Measurements from ENCODE around the gene UPB1. TPM values are rescaled to one million over a fixed set of nuclear protein-coding genes. Genes with fewer than 3 reads are reported as not detected.

Gene UPB1
- total RNA-seq, 6 donors from 2014 or later, result 0.91 to 9.4 (median 1.4) TPM

DNA sequence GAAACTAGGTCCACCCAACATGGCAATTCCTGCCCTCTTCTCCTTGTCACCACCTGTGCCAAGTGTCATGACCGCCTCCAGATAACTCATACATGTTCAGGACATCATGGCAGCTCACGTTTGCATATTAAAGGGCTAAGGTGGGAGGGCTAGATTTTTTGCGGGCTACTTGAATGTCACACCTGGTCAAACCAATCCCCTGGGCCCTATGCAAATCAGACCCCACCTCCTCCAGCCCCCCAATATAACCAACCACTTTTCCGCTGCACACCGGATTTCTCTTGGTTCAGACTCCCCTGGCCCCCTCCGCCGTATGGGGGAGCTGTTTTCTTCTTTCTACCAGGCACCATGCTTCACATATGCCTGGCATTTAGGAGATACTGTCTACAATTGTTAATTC, 12.6 kb downstream of the UPB1 start:
- ATAC-seq (ENCODE audit: low FRiP score in 2 of 2), result no peak
- Histone ChIP-seq H3K4me1 (peaks cover 55 to 65% (median 58%) of the 10 kb centered on the region in 4 donors), H3K27me3 (no peaks in the 10 kb centered on the region), H3K4me3 (no peak overlapping the region), H3K36me3 (no peaks in the 10 kb centered on the region), H3K27ac (peak overlapping the region; percentile 58 to 84 (median 75)), H3K9me3 (no peaks in the 10 kb centered on the region)
- TF ChIP-seq POLR2AphosphoS5 (IDR thresholded peaks at IDR 0.05) (no peak), POLR2A (IDR thresholded peaks at IDR 0.05) (no peak), EP300 (IDR thresholded peaks at IDR 0.05) (no peak)
- TF ChIP-seq, protein P1, sequence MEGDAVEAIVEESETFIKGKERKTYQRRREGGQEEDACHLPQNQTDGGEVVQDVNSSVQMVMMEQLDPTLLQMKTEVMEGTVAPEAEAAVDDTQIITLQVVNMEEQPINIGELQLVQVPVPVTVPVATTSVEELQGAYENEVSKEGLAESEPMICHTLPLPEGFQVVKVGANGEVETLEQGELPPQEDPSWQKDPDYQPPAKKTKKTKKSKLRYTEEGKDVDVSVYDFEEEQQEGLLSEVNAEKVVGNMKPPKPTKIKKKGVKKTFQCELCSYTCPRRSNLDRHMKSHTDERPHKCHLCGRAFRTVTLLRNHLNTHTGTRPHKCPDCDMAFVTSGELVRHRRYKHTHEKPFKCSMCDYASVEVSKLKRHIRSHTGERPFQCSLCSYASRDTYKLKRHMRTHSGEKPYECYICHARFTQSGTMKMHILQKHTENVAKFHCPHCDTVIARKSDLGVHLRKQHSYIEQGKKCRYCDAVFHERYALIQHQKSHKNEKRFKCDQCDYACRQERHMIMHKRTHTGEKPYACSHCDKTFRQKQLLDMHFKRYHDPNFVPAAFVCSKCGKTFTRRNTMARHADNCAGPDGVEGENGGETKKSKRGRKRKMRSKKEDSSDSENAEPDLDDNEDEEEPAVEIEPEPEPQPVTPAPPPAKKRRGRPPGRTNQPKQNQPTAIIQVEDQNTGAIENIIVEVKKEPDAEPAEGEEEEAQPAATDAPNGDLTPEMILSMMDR (IDR thresholded peaks at IDR 0.05), result no peak
- WGBS, 2 donors, result 86 to 91% methylated on average over 7 of the region's 7 CpGs
- no peak for DNase-seq

DNA sequence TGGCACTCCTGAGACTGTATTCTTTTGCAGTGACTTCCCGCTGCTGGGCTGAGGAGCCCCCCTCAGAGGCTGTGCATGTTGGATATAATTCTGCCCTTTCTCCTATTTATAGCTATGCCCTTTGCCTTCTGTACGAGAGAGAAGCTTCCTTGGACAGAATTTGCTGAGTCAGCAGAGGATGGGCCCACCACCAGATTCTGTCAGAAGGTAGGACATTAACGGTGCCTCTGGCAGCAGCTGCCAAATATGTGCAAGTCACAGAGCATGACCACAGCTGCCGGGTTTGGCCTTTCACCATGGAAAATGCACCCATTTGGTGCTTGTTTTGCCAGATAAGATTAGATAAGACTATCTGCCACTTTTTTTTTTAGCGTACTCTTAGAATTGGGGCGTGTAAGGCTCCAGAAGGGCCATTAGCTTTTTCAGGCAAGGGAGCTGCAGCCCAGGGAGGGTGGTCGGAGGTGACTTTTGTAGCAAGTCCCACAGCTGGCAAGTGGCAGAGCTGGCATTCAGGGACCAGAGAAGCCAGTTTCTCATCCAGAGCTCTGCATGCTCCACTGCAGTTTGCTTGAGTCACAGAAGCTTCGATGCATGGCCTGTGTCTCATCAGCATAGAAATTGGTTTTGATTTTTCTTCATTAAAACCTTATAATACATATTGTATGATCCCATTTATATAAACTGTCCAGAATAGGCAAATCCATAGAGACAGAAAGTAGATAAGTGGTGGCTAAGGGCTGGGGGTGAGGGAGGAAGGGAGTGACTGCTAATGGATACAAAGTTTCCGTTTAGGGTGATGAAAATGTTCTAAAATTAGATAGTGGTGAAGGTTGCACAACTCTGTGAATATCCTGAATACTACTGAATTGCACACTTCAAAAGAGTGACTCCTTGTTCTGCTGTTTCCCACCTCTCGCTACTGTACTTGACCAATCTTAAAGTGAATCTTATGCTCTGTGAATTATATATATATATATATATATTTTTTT, 15.8 kb downstream of the UPB1 start:
- no peak for TF ChIP-seq POLR2A (IDR thresholded peaks at IDR 0.05)
- peak; percentile 20 to 50 for TF ChIP-seq POLR2AphosphoS5 (IDR thresholded peaks at IDR 0.05)
- peak in 1 of 4 donors; percentile 47 for TF ChIP-seq EP300 (IDR thresholded peaks at IDR 0.05)
- TF ChIP-seq, protein P1 (IDR thresholded peaks at IDR 0.05), result no peak
- Histone ChIP-seq H3K27ac (peak overlapping the region; percentile 26 to 83 (median 62)), H3K27me3 (no peaks in the 10 kb centered on the region), H3K4me3 (no peak overlapping the region), H3K36me3 (no peaks in the 10 kb centered on the region), H3K9me3 (no peaks in the 10 kb centered on the region), H3K4me1 (peaks cover 43 to 56% (median 48%) of the 10 kb centered on the region in 4 donors)
- ATAC-seq (ENCODE audit: low FRiP score in 2 of 2), result peak; percentile 44 to 74
- DNase-seq, result peak in 1 of 2 donors; percentile 42
- 20 to 23% methylated on average over 9 to 10 of the region's 10 CpGs for WGBS, 2 donors

DNA sequence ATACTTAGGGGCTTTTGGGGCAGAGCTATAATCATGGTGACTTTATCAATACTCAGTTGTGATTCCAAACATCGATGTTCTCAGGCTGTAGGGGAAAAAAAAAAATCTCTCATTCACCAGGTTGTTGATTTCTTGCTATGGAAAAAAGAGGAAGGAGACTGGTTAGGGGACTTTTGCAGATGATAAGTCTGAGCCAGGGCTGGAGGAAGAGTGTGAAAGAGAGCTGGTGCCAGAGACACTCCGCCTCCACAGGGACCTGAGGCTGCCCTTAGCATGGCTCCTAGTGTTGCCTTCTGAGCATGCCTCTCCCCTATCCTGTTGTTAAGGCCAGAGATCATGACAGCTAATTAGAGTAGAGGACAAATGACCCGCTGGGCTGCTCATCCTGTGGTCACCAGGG, 16.9 kb downstream of the UPB1 start:
- TF ChIP-seq, protein P1 (IDR thresholded peaks at IDR 0.05), result no peak
- TF ChIP-seq POLR2A (IDR thresholded peaks at IDR 0.05), result no peak
- no peak for TF ChIP-seq POLR2AphosphoS5 (IDR thresholded peaks at IDR 0.05)
- TF ChIP-seq EP300 (IDR thresholded peaks at IDR 0.05), result no peak
- H3K36me3 ChIP-seq, result no peaks in the 10 kb centered on the region
- no peak overlapping the region for H3K4me3 ChIP-seq
- 50 to 59% methylated on average over 3 of the region's 3 CpGs for WGBS, 2 donors
- peaks cover 42 to 52% (median 46%) of the 10 kb centered on the region in 4 donors for H3K4me1 ChIP-seq
- H3K27me3 ChIP-seq, result no peaks in the 10 kb centered on the region
- H3K27ac ChIP-seq, result peak overlapping the region in 1 of 4 donors; percentile 83
- peak in 1 of 2 donors; percentile 45 for DNase-seq
- no peaks in the 10 kb centered on the region for H3K9me3 ChIP-seq
- peak in 1 of 2 donors; percentile 51 for ATAC-seq (ENCODE audit: low FRiP score in 2 of 2)

DNA sequence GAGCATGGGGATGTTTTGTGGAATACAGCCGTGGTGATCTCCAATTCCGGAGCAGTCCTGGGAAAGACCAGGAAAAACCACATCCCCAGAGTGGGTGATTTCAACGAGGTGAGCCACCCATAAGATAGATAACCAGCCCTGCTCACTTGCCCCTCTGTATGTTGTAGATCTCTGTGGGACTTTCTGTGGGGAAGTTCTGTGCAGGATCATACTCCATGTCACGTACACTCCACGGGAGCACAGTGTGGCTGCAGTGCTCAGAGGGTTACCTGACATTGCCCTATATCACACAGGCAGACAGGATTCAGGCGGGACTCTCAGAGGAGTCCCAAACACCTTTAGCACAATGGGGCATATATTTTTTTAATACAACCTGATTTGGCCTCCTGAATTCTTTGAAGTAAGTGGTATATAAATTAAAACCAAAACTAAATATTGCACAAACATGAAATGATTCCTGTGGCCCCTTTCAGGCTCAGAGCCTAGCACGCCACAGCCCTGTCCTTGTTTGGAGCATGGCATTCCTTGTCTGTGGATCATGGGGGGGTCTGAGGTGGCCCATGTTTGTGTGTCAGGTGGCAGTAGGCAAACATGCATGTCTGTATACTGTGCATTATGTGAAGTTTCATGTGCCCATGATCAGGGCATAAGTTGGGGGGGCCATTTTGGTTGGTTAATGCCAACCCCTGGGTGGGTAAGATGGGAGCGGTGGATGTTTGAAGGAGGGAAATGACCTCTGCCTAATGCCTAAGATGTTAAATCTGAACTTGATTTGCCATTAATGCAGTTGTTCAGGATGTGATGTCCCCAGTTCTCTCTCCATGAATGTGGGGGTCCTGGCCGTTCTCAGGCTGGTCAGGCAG, 18.5 kb downstream of the UPB1 start:
- Histone ChIP-seq H3K4me3 (no peak overlapping the region), H3K27ac (no peak overlapping the region), H3K27me3 (no peaks in the 10 kb centered on the region), H3K36me3 (no peaks in the 10 kb centered on the region), H3K9me3 (no peaks in the 10 kb centered on the region), H3K4me1 (peaks cover 33 to 39% (median 34%) of the 10 kb centered on the region in 4 donors)
- TF ChIP-seq, protein P1 (IDR thresholded peaks at IDR 0.05), result no peak
- TF ChIP-seq POLR2AphosphoS5 (IDR thresholded peaks at IDR 0.05) (no peak), POLR2A (IDR thresholded peaks at IDR 0.05) (no peak), EP300 (IDR thresholded peaks at IDR 0.05) (no peak)
- 89 to 97% methylated on average over 9 of the region's 9 CpGs for WGBS, 2 donors
- DNase-seq (no peak), ATAC-seq (ENCODE audit: low FRiP score in 2 of 2) (no peak)
